ENCODE results near the gene CCDC167. TPM values are rescaled to one million over a fixed set of nuclear protein-coding genes. Genes with fewer than 3 reads are reported as not detected.

CCDC167 gene
- total RNA-seq, 2 experiments from 2014 or later = 55.3 to 60.3 TPM

- ATAC-seq = peak; percentile 16
- ChIA-PET CTCF (interaction anchor here (0.9 to 2.1 kb wide), 6 partner anchors 11 to 77 kb away, joined by 3 to 8 read pairs (median 4); no protein-coding TSS in a partner anchor), POLR2A (interaction anchor here (1.0 kb wide), 2 partner anchors 17 to 25 kb away, joined by 3 read pairs; no protein-coding TSS in a partner anchor)
- Mint-ChIP-seq H3K27ac (peak overlapping the region; percentile 28), H3K4me3 (no peak overlapping the region), H3K27me3 (no peaks in the 10 kb centered on the region), H3K36me3 (ENCODE audit: low read depth) (peaks cover 29% of the 10 kb centered on the region), H3K4me1 (peaks cover 81% of the 10 kb centered on the region), H3K9me3 (ENCODE audit: low read depth) (no peaks in the 10 kb centered on the region)
- DNase-seq = peak; percentile 42
- intact Hi-C loops (cut with DNase I, micrococcal nuclease) = loop anchor here in 1 of 2 experiments (10.0 kb wide), 1 partner anchor 1624 kb away; the partner anchor contains the start of gene SAYSD1
Observed at GRCh38 chr6:37491171-37491829, 8.4 kb downstream of the CCDC167 start.

DNA sequence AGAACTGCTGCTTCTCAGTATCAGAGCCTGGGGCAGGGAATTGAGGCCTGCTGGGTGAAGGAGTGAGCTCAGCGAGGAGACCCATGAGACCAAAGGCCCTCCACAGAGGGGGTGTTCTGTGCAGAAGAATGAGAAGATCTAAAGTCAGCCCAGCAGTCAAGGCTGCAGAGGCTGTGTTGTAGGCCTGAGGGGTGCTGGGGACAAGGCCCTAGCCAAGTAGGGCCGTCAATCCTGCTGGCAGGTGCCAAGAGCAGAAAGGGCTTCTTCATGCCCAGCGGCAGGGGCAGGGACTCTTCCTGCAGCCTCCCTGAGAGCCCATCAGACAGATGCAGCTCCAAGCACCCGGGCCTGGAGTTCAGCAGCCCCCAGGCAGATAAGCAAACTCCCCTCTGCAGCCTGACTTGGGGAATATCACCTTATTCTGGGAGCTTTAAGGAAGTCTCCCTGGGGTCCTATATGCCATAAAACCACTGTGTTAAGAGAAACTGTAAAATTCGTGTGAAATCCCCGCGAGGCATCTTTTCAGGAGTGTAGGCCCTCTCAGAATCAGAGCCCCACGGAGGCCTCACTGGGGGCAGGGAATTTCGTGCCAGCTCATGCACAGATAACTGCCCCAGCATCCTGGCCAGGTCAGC lies 9.0 kb downstream of the CCDC167 start:
- DNase-seq (no peak), ATAC-seq (no peak)
- intact Hi-C loops (cut with DNase I, micrococcal nuclease) = loop anchor here in 1 of 2 experiments (10.0 kb wide), 1 partner anchor 1624 kb away; the partner anchor contains the start of gene SAYSD1
- Mint-ChIP-seq H3K36me3 (ENCODE audit: low read depth) (peaks cover 30% of the 10 kb centered on the region), H3K27ac (peak overlapping the region; percentile 58), H3K9me3 (ENCODE audit: low read depth) (no peaks in the 10 kb centered on the region), H3K4me3 (no peak overlapping the region), H3K27me3 (no peaks in the 10 kb centered on the region), H3K4me1 (peaks cover 75% of the 10 kb centered on the region)
- POLR2A ChIA-PET = no interaction called here
- CTCF ChIA-PET = interaction anchor here (0.7 to 2.1 kb wide), 4 partner anchors 13 to 75 kb away, joined by 3 to 8 read pairs (median 4); no protein-coding TSS in a partner anchor

DNA sequence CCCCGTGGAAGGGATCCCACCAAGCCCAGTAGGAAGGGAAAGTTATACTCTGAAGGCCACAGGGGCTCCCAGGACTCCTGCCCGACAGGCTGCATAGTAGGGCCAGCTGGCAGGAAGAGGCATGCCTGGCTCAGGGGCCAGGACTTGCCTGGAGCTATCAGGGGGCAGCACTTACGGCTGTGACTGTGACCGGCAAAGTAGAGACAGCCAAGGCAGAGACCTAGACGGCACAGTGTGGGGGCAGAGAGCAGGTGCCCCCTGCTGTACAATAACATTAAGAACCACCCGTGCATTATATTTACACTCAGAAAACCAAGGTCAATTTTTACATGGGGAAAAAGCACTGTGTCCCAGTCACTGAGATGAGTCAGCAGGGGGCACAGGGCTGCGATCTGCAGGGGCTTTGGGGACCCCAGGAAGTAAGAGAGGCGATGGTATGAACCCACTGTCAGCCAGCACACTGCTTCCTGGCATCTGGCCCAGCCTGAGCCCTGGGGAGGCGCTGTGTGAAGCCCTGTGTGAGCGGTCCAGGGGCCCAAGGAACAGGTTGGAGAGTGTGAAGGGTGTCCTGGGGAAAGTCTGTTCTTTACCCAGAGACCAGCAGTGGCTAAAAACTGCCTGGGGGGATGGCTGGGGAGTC lies 9.9 kb downstream of the CCDC167 start:
- H3K27me3 Mint-ChIP-seq = no peaks in the 10 kb centered on the region
- ATAC-seq = no peak
- POLR2A ChIA-PET = no interaction called here
- H3K9me3 Mint-ChIP-seq (ENCODE audit: low read depth) = no peaks in the 10 kb centered on the region
- intact Hi-C loops (cut with DNase I, micrococcal nuclease) = loop anchor here (5.0 to 10.0 kb wide), 3 partner anchors 32 to 1625 kb away; partner anchors contain the start of gene SAYSD1 (in 1 of the 2)
- H3K4me3 Mint-ChIP-seq = no peak overlapping the region
- CTCF ChIA-PET = interaction anchor here (0.7 kb wide), 1 partner anchor 61 kb away, joined by 4 read pairs; no protein-coding TSS in a partner anchor
- peak overlapping the region; percentile 58 for H3K27ac Mint-ChIP-seq
- DNase-seq = peak; percentile 42
- H3K4me1 Mint-ChIP-seq = peaks cover 67% of the 10 kb centered on the region
- peaks cover 30% of the 10 kb centered on the region for H3K36me3 Mint-ChIP-seq (ENCODE audit: low read depth)

GRCh38 chr6:37488476-37488875 lies 11.2 kb downstream of the CCDC167 start:
- H3K36me3 Mint-ChIP-seq (ENCODE audit: low read depth) = peaks cover 22% of the 10 kb centered on the region
- no peak overlapping the region for H3K4me3 Mint-ChIP-seq
- DNase-seq (peak; percentile 68), ATAC-seq (peak; percentile 82)
- CTCF ChIA-PET = interaction anchor here (0.5 to 2.1 kb wide), 10 partner anchors 15 to 203 kb away, joined by 3 to 11 read pairs (median 4); partner anchors contain the start of gene CMTR1
- H3K27me3 Mint-ChIP-seq = no peaks in the 10 kb centered on the region
- no peaks in the 10 kb centered on the region for H3K9me3 Mint-ChIP-seq (ENCODE audit: low read depth)
- intact Hi-C loops (cut with DNase I, micrococcal nuclease) = loop anchor here (1.0 to 10.0 kb wide), 5 partner anchors 29 to 1006 kb away; no protein-coding TSS in a partner anchor
- POLR2A ChIA-PET = interaction anchor here (0.6 to 0.8 kb wide), 3 partner anchors 12 to 517 kb away, joined by 3 read pairs; no protein-coding TSS in a partner anchor
- H3K4me1 Mint-ChIP-seq = peaks cover 57% of the 10 kb centered on the region
- peak overlapping the region; percentile 75 for H3K27ac Mint-ChIP-seq

GRCh38 chr6:37487591-37488380 lies 11.9 kb downstream of the CCDC167 start:
- H3K4me3 Mint-ChIP-seq = no peak overlapping the region
- peaks cover 28% of the 10 kb centered on the region for H3K36me3 Mint-ChIP-seq (ENCODE audit: low read depth)
- CTCF ChIA-PET = interaction anchor here (0.6 to 2.1 kb wide), 11 partner anchors 16 to 374 kb away, joined by 3 to 11 read pairs (median 4); partner anchors contain the start of gene CMTR1
- H3K4me1 Mint-ChIP-seq = peaks cover 51% of the 10 kb centered on the region
- H3K27ac Mint-ChIP-seq = peak overlapping the region; percentile 75
- no peaks in the 10 kb centered on the region for H3K9me3 Mint-ChIP-seq (ENCODE audit: low read depth)
- POLR2A ChIA-PET = interaction anchor here (0.6 to 0.9 kb wide), 4 partner anchors 12 to 518 kb away, joined by 3 to 10 read pairs (median 3); no protein-coding TSS in a partner anchor
- intact Hi-C loops (cut with DNase I, micrococcal nuclease) = loop anchor here (1.0 to 10.0 kb wide), 5 partner anchors 30 to 1007 kb away; no protein-coding TSS in a partner anchor
- H3K27me3 Mint-ChIP-seq = no peaks in the 10 kb centered on the region
- DNase-seq = no peak
- ATAC-seq = no peak

DNA sequence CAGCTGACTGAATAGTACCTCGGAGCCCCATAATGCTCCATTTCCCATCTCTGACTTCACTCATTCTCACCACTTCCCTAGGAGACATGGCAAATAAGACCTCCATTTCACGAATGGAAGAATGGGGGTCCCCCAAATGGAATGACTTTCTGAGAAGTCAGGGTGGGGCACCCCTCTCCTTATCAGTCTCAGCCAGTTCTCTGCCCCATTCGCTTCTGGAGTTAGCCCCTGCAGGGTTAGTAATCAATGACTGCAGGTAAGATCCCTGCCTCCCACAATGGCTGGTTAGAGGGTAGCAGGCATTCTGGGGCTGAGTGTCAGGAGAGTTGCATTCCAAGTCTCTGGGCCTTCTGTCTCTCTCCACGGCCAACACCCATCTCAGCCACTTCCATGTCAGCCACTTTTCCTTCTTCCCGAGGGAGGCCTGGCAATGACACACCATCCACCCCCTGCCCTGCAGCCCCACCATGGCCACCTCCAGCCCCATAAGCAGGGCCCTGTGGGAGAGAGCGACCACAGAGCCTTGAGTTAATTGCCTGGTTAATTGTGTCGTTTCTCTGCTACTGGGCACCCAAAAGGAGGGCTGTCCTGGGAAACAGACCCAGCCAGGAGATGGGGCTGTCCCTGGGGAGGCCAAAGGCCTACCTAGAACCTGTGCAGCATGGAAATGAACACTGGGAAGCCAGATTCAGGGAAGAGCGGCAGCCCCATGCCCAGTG lies 13.4 kb downstream of the CCDC167 start:
- Mint-ChIP-seq H3K9me3 (ENCODE audit: low read depth) (no peaks in the 10 kb centered on the region), H3K4me1 (peaks cover 36% of the 10 kb centered on the region), H3K27ac (no peak overlapping the region), H3K4me3 (no peak overlapping the region), H3K27me3 (no peaks in the 10 kb centered on the region), H3K36me3 (ENCODE audit: low read depth) (peaks cover 35% of the 10 kb centered on the region)
- no peak for DNase-seq
- CTCF ChIA-PET = interaction anchor here (0.5 to 2.1 kb wide), 3 partner anchors 63 to 168 kb away, joined by 3 to 20 read pairs (median 11); no protein-coding TSS in a partner anchor
- POLR2A ChIA-PET = no interaction called here
- intact Hi-C loops (cut with DNase I, micrococcal nuclease) = loop anchor here (5.0 to 10.0 kb wide), 2 partner anchors 36 to 1009 kb away; no protein-coding TSS in a partner anchor
- no peak for ATAC-seq

GRCh38 chr6:37485291-37485702 lies 14.4 kb downstream of the CCDC167 start:
- Mint-ChIP-seq H3K9me3 (ENCODE audit: low read depth) (no peaks in the 10 kb centered on the region), H3K27ac (no peak overlapping the region), H3K27me3 (no peaks in the 10 kb centered on the region), H3K4me3 (no peak overlapping the region), H3K4me1 (peaks cover 26% of the 10 kb centered on the region), H3K36me3 (ENCODE audit: low read depth) (peaks cover 38% of the 10 kb centered on the region)
- ChIA-PET CTCF (interaction anchor here (0.6 to 2.1 kb wide), 13 partner anchors 8 to 229 kb away, joined by 3 to 20 read pairs (median 5); no protein-coding TSS in a partner anchor), POLR2A (no interaction called here)
- DNase-seq = no peak
- intact Hi-C loops (cut with DNase I, micrococcal nuclease) = loop anchor here (5.0 to 10.0 kb wide), 2 partner anchors 37 to 1010 kb away; no protein-coding TSS in a partner anchor
- ATAC-seq = no peak

GRCh38 chr6:37484786-37485170 lies 14.9 kb downstream of the CCDC167 start:
- Mint-ChIP-seq H3K4me1 (peaks cover 21% of the 10 kb centered on the region), H3K27me3 (no peaks in the 10 kb centered on the region)

GRCh38 chr6:37483917-37484785 lies 15.5 kb downstream of the CCDC167 start:
- ChIA-PET POLR2A (no interaction called here), CTCF (interaction anchor here (0.6 to 2.1 kb wide), 14 partner anchors 9 to 208 kb away, joined by 3 to 20 read pairs (median 5); no protein-coding TSS in a partner anchor)
- intact Hi-C loops (cut with DNase I, micrococcal nuclease) = loop anchor here (1.0 to 10.0 kb wide), 4 partner anchors 82 to 1011 kb away; no protein-coding TSS in a partner anchor
- H3K9me3 Mint-ChIP-seq (ENCODE audit: low read depth) = no peaks in the 10 kb centered on the region
- H3K27ac Mint-ChIP-seq = no peak overlapping the region
- DNase-seq = peak; percentile 86
- H3K4me3 Mint-ChIP-seq = no peak overlapping the region
- peaks cover 33% of the 10 kb centered on the region for H3K36me3 Mint-ChIP-seq (ENCODE audit: low read depth)
- H3K27me3 Mint-ChIP-seq = no peaks in the 10 kb centered on the region
- ATAC-seq = peak; percentile 61
- peaks cover 15% of the 10 kb centered on the region for H3K4me1 Mint-ChIP-seq

More at GRCh38 chr6:37484786-37485170, 14.9 kb downstream of the CCDC167 start:
- no peak overlapping the region for H3K4me3 Mint-ChIP-seq
- POLR2A ChIA-PET = no interaction called here
- no peak for ATAC-seq
- CTCF ChIA-PET = interaction anchor here (0.6 to 2.1 kb wide), 14 partner anchors 8 to 229 kb away, joined by 3 to 20 read pairs (median 5); no protein-coding TSS in a partner anchor
- no peak overlapping the region for H3K27ac Mint-ChIP-seq
- intact Hi-C loops (cut with DNase I, micrococcal nuclease) = loop anchor here (1.0 to 10.0 kb wide), 5 partner anchors 38 to 1010 kb away; no protein-coding TSS in a partner anchor
- no peaks in the 10 kb centered on the region for H3K9me3 Mint-ChIP-seq (ENCODE audit: low read depth)
- peaks cover 35% of the 10 kb centered on the region for H3K36me3 Mint-ChIP-seq (ENCODE audit: low read depth)
- no peak for DNase-seq
